GM23248 (cell line): Measurements from ENCODE around the gene CRYBB2.
"Not testable (repeated sequence)": the region's sequence is repeated elsewhere in the genome, so short reads cannot be mapped to it uniquely, and the experiment has no call there.

Experiments
- EZH2 ChIP-seq: fragments of 200-600 bp; sonication (generic); IDR thresholded peaks from 2 replicates; pipeline ENCODE4 v1.6.1; 2018; ENCODE audit warnings: antibody characterized with exemption, mild to moderate bottlenecking; ENCODE audit not compliant: insufficient read depth, poor library complexity, severe bottlenecking
- EZH2phosphoT487 ChIP-seq: fragments of 200-600 bp; sonication (generic); IDR thresholded peaks from 2 replicates; pipeline ENCODE4 v1.6.1; 2018; ENCODE audit warnings: antibody characterized with exemption, moderate library complexity, mild to moderate bottlenecking, low read depth; ENCODE audit not compliant: insufficient read depth

- not testable (repeated sequence) for TF ChIP-seq EZH2, EZH2phosphoT487
Measured at GRCh38 chr22:25255169-25255568, 35.7 kb downstream of the CRYBB2 start.
